G401 (cell line): ENCODE results near the gene CLDN7. TPM values are rescaled to one million over a fixed set of nuclear protein-coding genes. Genes with fewer than 3 reads are reported as not detected.

Experiments used
- DNase-seq: peaks from one replicate; pipeline ENCODE4 v3.0.0-alpha.2; 2015; ENCODE audit warnings: low spot score
- in situ Hi-C: cut with HindIII; loops from 2 replicates; pipeline ENCODE4 v1.10.0; 2016; ENCODE audit warnings: low sequenced_read_pairs, mixed read lengths
- total RNA-seq: library from RNA; depleted of rRNA; stranded (reverse); fragments of >200 nt; shearing (Covaris generic); gene quantifications from 2 replicates; pipeline ENCODE4 v1.2.3, GENCODE V29; 2014

Gene CLDN7
- total RNA-seq, 1 experiment from 2014 or later = 0.17 TPM

- in situ Hi-C loops = loop anchor here (10.0 kb wide), 1 partner anchor 101 kb away; the partner anchor contains the start of gene NEURL4
- DNase-seq = no peak
These were observed 38.2 kb downstream of the CLDN7 start for GRCh38 chr17:7224110-7224509.

GRCh38 chr17:7223375-7223774 lies 38.9 kb downstream of the CLDN7 start:
- in situ Hi-C loops = loop anchor here (10.0 kb wide), 1 partner anchor 101 kb away; the partner anchor contains the start of gene NEURL4
- DNase-seq = no peak

GRCh38 chr17:7222972-7223292 lies 39.3 kb downstream of the CLDN7 start:
- DNase-seq = peak; percentile 32
- in situ Hi-C loops = loop anchor here (10.0 kb wide), 1 partner anchor 102 kb away; the partner anchor contains the start of gene NEURL4

GRCh38 chr17:7222093-7222971 lies 39.9 kb downstream of the CLDN7 start:
- DNase-seq = peak; percentile 9
- in situ Hi-C loops = loop anchor here (10.0 kb wide), 1 partner anchor 102 kb away; the partner anchor contains the start of gene NEURL4

- in situ Hi-C loops = loop anchor here (10.0 kb wide), 1 partner anchor 103 kb away; the partner anchor contains the start of gene NEURL4
- DNase-seq = no peak
These were observed 40.8 kb downstream of the CLDN7 start for GRCh38 chr17:7221278-7222092.

- in situ Hi-C loops = loop anchor here (10.0 kb wide), 1 partner anchor 104 kb away; the partner anchor contains the start of gene NEURL4
- peak; percentile 49 for DNase-seq
These were observed 41.5 kb downstream of the CLDN7 start for GRCh38 chr17:7220593-7221277.

- peak; percentile 88 for DNase-seq
- in situ Hi-C loops = loop anchor here (10.0 kb wide), 1 partner anchor 105 kb away; the partner anchor contains the start of gene NEURL4
These were observed 42.3 kb downstream of the CLDN7 start, which contains the start of the genes ACADVL and DLG4 for GRCh38 chr17:7219812-7220592. ACADVL (plus strand) TSS chr17:7219938; CDS start chr17:7219985, 47 bp downstream. DLG4 (minus strand) TSS chr17:7219836.

GRCh38 chr17:7219229-7219811 lies 43.0 kb downstream of the CLDN7 start:
- in situ Hi-C loops = no loop called here

GRCh38 chr17:7218758-7219157 lies 43.5 kb downstream of the CLDN7 start:
- in situ Hi-C loops = no loop called here
- DNase-seq = peak; percentile 4

More at GRCh38 chr17:7219229-7219811, 43.0 kb downstream of the CLDN7 start:
- no peak for DNase-seq

GRCh38 chr17:7218166-7218565 lies 44.1 kb downstream of the CLDN7 start:
- peak; percentile 9 for DNase-seq
- in situ Hi-C loops = no loop called here

- in situ Hi-C loops = no loop called here
- DNase-seq = peak; percentile 88
These were observed 44.9 kb downstream of the CLDN7 start for GRCh38 chr17:7217113-7217987.

GRCh38 chr17:7216242-7217112 lies 45.8 kb downstream of the CLDN7 start:
- DNase-seq = peak; percentile 27
- in situ Hi-C loops = no loop called here

GRCh38 chr17:7215652-7216180 lies 46.6 kb downstream of the CLDN7 start:
- in situ Hi-C loops = no loop called here
- DNase-seq = peak; percentile 39

GRCh38 chr17:7215136-7215638 lies 47.1 kb downstream of the CLDN7 start:
- DNase-seq = no peak
- in situ Hi-C loops = no loop called here

- peak; percentile 98 for DNase-seq
- in situ Hi-C loops = no loop called here
These were observed 47.8 kb downstream of the CLDN7 start for GRCh38 chr17:7214300-7215135.
